Activated CD4-positive, alpha-beta memory T cell treated with anti-CD3 and anti-CD28 coated beads, Interleukin-2, amount 10 ng/mL, durations not matched to agents 7 days and 5 days (primary cell): Measurements from ENCODE around the gene ZSWIM3. TPM values are rescaled to one million over a fixed set of nuclear protein-coding genes. Genes with fewer than 3 reads are reported as not detected.
"Not testable (repeated sequence)": the region's sequence is repeated elsewhere in the genome, so short reads cannot be mapped to it uniquely, and the experiment has no call there.

Experiments used
- CTCF ChIA-PET: fragments of 350-600 bp; sonication (Branson Sonifier 250); formaldehyde crosslinking; loops from one replicate; lab custom pipeline; 2021; ENCODE audit warnings: antibody characterized with exemption, inconsistent platforms; lab: Charles Lee
- POLR2A ChIA-PET: fragments of 350-600 bp; sonication (Branson Sonifier 250); formaldehyde crosslinking; loops from one replicate; lab custom pipeline; 2021; ENCODE audit warnings: antibody characterized with exemption; lab: Charles Lee
- DNase-seq: peaks from one replicate; pipeline ENCODE4 v3.0.0-alpha.2; 2020
- H3K27ac Mint-ChIP-seq: one replicate; pipeline ENCODE4 v1.8.0; 2021; ENCODE audit warnings: mild to moderate bottlenecking, mixed read lengths
- H3K27me3 Mint-ChIP-seq: one replicate; pipeline ENCODE4 v1.8.0; 2021; ENCODE audit warnings: mixed read lengths
- H3K36me3 Mint-ChIP-seq: one replicate; pipeline ENCODE4 v1.8.0; 2021; ENCODE audit warnings: low read depth, mixed read lengths
- H3K4me1 Mint-ChIP-seq: one replicate; pipeline ENCODE4 v1.8.0; 2021; ENCODE audit warnings: mixed read lengths
- H3K4me3 Mint-ChIP-seq: one replicate; pipeline ENCODE4 v1.8.0; 2021; ENCODE audit warnings: mild to moderate bottlenecking, mixed read lengths
- H3K9me3 Mint-ChIP-seq: one replicate; pipeline ENCODE4 v1.8.0; 2021; ENCODE audit warnings: mixed read lengths
- total RNA-seq, 2 experiments: library from RNA; stranded (reverse); gene quantifications; one replicate each; pipeline ENCODE4 v1.2.3, GENCODE V29; 2021

ZSWIM3 gene
- total RNA-seq, 2 experiments from 2014 or later, result 5.5 to 5.7 TPM

DNA sequence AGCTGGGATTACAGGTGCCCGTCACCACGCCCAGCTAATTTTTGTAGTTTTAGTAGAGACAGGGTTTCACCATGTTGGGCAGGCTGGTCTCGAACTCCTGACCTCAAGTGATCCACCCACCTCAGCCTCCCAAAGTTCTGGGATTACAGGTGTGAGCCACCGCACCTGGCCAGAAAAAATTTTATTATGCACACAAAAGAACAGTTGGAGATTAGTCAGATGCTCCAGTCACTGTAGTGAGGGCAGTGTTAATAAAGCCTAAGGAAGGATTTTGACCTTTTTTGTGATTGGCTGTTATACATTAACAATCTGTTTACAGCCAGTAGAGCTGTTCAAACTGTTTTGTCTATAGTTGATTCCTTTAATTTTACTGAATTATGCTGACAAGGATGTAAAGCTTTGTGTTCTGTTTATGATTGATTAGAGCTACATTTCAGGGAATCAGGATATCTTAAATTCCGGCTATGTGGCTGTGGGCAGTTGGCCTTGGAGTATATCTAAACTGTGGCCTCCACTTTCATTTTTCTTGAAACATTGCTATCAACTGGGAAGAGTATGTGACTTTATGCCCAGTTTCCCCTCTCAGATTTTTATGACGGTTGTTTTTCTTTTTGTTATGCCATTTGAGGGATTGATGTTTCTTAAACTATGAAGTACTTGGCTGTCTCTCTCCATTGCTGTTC is 9.9 kb downstream of the ZSWIM3 start:
- Mint-ChIP-seq H3K4me3 (no peak overlapping the region), H3K4me1 (no peaks in the 10 kb centered on the region)
- POLR2A ChIA-PET, result interaction anchor here (1.0 kb wide), 1 partner anchor 11 kb away, joined by 4 read pairs; no protein-coding TSS in a partner anchor

GRCh38 chr20:45867819-45868176 is 10.4 kb downstream of the ZSWIM3 start:
- POLR2A ChIA-PET, result interaction anchor here (1.0 kb wide), 1 partner anchor 11 kb away, joined by 4 read pairs; no protein-coding TSS in a partner anchor
- no peak for DNase-seq
- Mint-ChIP-seq H3K4me1 (no peaks in the 10 kb centered on the region), H3K9me3 (no peaks in the 10 kb centered on the region), H3K36me3 (peaks cover 8% of the 10 kb centered on the region), H3K27me3 (no peaks in the 10 kb centered on the region), H3K27ac (no peak overlapping the region), H3K4me3 (no peak overlapping the region)
- CTCF ChIA-PET, result interaction anchor here (1.9 kb wide), 1 partner anchor 68 kb away, joined by 6 read pairs; no protein-coding TSS in a partner anchor

More for the DNA sequence above, 9.9 kb downstream of the ZSWIM3 start:
- Mint-ChIP-seq H3K36me3 (peaks cover 6% of the 10 kb centered on the region), H3K27me3 (no peaks in the 10 kb centered on the region), H3K9me3 (no peaks in the 10 kb centered on the region), H3K27ac (no peak overlapping the region)
- DNase-seq, result no peak
- CTCF ChIA-PET, result interaction anchor here (1.9 kb wide), 1 partner anchor 68 kb away, joined by 6 read pairs; no protein-coding TSS in a partner anchor

DNA sequence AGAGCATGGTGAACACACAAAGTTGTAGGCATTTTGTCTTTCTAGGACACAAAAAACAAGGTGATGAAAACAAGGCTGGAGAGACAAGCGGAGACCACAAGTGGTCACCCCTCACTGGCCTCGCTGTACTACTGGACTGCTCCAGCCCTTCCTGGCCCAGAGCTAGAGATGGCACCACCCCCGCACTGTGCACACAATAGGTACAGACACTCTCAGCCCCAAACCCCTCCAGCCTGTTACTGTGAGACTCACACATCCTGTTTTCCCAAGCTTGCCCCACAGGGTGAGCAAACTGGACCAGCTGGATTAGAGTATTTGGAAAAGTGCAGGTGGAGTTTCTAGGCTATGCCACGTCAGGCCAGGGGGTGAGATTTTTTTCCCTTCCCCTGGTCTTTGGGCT is 15.2 kb downstream of the ZSWIM3 start:
- no peak overlapping the region for H3K27ac Mint-ChIP-seq
- ChIA-PET POLR2A (interaction anchor here (2.1 to 2.2 kb wide), 2 partner anchors 9 to 15 kb away, joined by 8 to 12 read pairs; partner anchors contain the start of genes ACOT8, ZSWIM1 and ZSWIM3), CTCF (no interaction called here)
- peaks cover 8% of the 10 kb centered on the region for H3K36me3 Mint-ChIP-seq
- no peaks in the 10 kb centered on the region for H3K4me1 Mint-ChIP-seq
- no peaks in the 10 kb centered on the region for H3K9me3 Mint-ChIP-seq
- no peak for DNase-seq
- H3K4me3 Mint-ChIP-seq, result no peak overlapping the region
- no peaks in the 10 kb centered on the region for H3K27me3 Mint-ChIP-seq

DNA sequence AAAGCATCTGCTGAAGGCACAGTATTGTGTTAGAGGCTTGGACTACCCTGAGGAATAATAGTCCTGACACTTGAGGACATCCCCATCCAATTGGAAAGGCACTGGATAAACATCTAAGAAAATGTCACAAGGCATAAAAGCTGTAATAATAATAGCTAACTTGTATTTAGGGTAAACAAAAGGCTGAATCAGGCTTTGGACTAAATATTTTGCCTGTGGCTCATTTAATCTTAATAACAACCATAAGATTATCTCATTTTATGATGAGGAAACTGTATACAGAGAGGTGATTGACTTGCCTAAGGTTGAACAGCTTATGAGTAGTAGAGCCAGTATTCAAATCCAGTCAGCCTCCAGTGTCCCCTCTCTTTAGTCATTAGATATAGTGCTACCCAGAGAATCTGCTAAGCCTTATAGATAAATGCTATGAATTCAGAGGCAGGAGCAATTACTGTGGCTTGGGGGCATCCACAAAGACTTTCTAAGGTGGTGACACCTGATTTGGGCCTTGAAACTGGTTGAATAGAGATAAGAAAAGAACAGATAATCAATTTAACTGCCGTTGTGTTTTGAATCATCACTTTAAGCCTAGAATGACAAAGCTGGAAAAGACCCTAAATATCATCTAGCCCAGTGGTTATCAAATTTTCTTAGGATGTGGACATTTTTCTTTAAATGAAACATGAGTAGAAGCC is 16.1 kb downstream of the ZSWIM3 start:
- ChIA-PET POLR2A (interaction anchor here (1.5 to 2.2 kb wide), 3 partner anchors 8 to 16 kb away, joined by 5 to 12 read pairs (median 8); partner anchors contain the start of genes ACOT8, ZSWIM1 and ZSWIM3), CTCF (interaction anchor here (0.8 to 1.2 kb wide), 2 partner anchors 11 to 12 kb away, joined by 3 to 7 read pairs; no protein-coding TSS in a partner anchor)
- no peak overlapping the region for H3K27ac Mint-ChIP-seq
- DNase-seq, result no peak
- H3K4me3 Mint-ChIP-seq, result no peak overlapping the region
- H3K4me1 Mint-ChIP-seq, result no peaks in the 10 kb centered on the region
- peaks cover 8% of the 10 kb centered on the region for H3K36me3 Mint-ChIP-seq
- H3K27me3 Mint-ChIP-seq, result no peaks in the 10 kb centered on the region
- no peaks in the 10 kb centered on the region for H3K9me3 Mint-ChIP-seq

DNA sequence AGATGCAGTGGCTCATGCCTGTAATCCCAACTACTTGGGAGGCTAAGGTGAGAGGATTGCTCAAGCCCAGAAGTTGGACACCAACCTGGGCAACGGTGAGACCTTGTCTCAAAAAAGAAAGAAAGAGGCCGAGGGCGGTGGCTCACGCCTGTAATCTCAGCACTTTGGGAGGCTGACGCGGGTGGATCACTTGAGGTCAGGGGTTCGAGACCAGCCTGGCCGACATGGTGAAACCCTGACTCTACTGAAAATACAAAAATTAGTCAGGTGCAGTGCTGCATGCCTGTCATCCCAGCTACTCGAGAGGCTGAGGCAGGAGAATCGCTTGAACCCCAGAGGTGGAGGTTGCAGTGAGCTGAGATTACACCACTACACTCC is 16.7 kb downstream of the ZSWIM3 start:
- H3K27me3 Mint-ChIP-seq, H3K27ac Mint-ChIP-seq, H3K4me1 Mint-ChIP-seq, H3K4me3 Mint-ChIP-seq, DNase-seq, H3K36me3 Mint-ChIP-seq, H3K9me3 Mint-ChIP-seq: not testable (repeated sequence)
- ChIA-PET POLR2A (interaction anchor here (1.5 kb wide), 1 partner anchor 17 kb away, joined by 5 read pairs; the partner anchor contains the start of genes ACOT8 and ZSWIM3), CTCF (interaction anchor here (0.7 to 1.2 kb wide), 2 partner anchors 11 to 103 kb away, joined by 4 to 7 read pairs; no protein-coding TSS in a partner anchor)

- Mint-ChIP-seq H3K27me3 (no peaks in the 10 kb centered on the region), H3K27ac (no peak overlapping the region), H3K36me3 (peaks cover 8% of the 10 kb centered on the region), H3K9me3 (no peaks in the 10 kb centered on the region), H3K4me3 (no peak overlapping the region), H3K4me1 (no peaks in the 10 kb centered on the region)
- DNase-seq, result no peak
- CTCF ChIA-PET, result interaction anchor here (0.7 to 1.2 kb wide), 2 partner anchors 11 to 104 kb away, joined by 4 to 7 read pairs; no protein-coding TSS in a partner anchor
- POLR2A ChIA-PET, result interaction anchor here (1.5 kb wide), 1 partner anchor 17 kb away, joined by 5 read pairs; the partner anchor contains the start of genes ACOT8 and ZSWIM3
Measured at GRCh38 chr20:45874576-45874975, 17.2 kb downstream of the ZSWIM3 start.

DNA sequence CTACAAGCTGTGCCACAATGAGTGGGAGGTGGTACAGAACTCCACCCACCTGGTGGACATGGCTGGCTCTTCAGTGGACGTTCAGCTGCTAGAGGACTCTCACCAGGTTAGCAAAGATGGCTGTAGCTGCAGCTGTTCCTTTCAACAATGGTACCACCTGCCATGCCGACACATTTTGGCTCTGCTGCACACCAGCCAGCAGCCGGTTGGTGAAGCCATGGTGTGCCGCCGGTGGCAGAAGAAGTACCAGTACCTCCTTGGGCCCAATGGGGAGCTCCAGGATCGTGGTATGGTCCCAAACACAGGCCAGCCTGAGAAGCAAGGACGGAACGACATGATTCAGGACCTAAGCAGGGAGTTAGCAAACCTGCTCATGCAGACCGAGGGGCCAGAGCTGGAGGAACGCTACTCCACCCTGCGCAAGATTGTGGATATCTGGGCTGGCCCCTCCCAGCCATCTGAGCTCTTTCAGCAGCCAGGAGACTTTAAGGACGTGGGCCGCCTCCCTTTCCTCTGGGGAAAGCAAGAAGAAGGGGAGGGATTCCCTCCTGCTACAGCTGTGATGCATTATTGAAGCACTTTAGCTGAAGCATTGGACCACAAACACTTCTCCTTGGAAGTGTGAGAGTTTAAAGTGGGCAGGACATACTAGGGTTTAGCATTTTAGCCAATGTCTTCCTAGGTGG is 20.8 kb downstream of the ZSWIM3 start:
- peaks cover 10% of the 10 kb centered on the region for H3K27me3 Mint-ChIP-seq
- no peak overlapping the region for H3K27ac Mint-ChIP-seq
- no peak for DNase-seq
- H3K9me3 Mint-ChIP-seq, result no peaks in the 10 kb centered on the region
- H3K4me1 Mint-ChIP-seq, result peaks cover 19% of the 10 kb centered on the region
- peaks cover 14% of the 10 kb centered on the region for H3K36me3 Mint-ChIP-seq
- H3K4me3 Mint-ChIP-seq, result no peak overlapping the region
- ChIA-PET CTCF (no interaction called here), POLR2A (no interaction called here)

DNA sequence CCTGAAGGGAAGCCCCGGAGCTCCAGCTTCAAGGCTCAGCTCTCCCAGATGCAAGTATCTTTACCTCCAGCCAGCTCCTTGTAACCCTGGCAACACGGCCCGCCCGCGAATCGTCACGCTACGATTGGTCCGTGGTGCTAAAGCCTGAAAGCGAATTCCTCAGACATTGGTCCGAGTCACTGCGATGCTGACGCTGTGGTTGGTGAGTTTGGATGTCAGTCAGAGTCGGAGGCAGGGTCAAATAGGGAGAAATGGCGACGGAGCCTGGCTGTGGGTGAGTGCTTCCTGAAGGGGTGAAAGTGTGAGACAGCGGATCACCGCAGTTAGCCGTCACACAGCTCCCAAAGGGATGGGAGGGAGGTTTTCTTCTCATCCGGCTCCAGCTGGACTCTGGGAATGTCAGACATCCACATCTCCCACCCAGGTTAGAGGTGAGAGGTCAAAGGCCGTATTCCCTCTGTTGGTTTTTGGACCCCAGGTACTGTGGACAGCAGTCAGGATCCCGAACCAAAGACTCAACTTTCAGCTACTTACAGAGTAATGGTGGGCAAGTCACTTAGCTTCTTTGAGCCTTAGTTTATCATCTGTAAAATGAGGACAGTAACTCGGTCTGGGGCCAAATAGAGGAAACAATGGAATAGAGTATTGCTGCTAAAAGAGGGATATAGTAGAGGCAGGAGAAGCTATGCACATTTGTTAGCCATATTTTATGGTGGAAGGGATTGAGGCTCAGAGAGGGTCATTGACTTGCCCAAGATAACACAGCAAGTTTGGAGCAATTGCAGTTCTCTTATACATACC is 23.8 kb downstream of the ZSWIM3 start, which contains the start of gene ZSWIM1:
ZSWIM1 (plus strand) TSS at position 240 of the 801 bp plus-strand sequence. CDS start 1,366 bp downstream, outside the sequence.
- Mint-ChIP-seq H3K4me3 (peak within 1 kb of the TSS; percentile 72), H3K36me3 (peaks cover 22% of the 10 kb centered on the region), H3K9me3 (no peaks in the 10 kb centered on the region), H3K27me3 (peaks cover 13% of the 10 kb centered on the region), H3K27ac (peak within 1 kb of the TSS; percentile 34), H3K4me1 (peaks cover 40% of the 10 kb centered on the region)
- CTCF ChIA-PET, result interaction anchor here (0.6 to 2.7 kb wide), 9 partner anchors 9 to 213 kb away, joined by 3 to 10 read pairs (median 3); partner anchors contain the start of genes CTSA and NEURL2
- POLR2A ChIA-PET, result interaction anchor here (0.6 to 3.5 kb wide), 16 partner anchors 9 to 518 kb away, joined by 3 to 36 read pairs (median 4); partner anchors contain the start of genes ACOT8, CTSA, NEURL2 and PCIF1
- peak; percentile 98 for DNase-seq

DNA sequence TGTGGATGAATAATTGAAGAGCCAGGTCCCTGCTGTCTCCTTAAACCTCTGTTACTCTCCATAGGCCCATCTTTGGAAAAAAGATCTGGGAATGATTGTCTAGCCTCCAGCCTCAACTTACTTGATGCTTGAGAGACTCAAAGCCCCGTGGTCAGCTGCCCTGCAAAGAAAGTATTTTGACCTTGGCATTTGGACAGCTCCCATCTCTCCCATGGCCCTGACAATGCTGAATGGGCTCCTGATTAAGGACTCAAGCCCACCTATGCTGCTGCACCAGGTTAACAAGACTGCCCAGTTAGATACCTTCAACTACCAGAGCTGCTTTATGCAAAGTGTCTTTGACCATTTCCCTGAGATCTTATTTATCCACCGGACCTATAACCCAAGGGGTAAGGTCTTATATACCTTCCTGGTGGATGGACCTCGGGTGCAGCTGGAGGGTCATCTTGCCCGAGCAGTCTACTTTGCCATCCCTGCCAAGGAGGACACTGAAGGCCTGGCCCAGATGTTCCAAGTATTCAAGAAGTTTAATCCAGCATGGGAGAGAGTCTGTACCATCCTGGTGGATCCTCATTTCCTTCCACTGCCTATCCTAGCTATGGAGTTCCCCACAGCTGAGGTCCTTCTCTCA is 25.2 kb downstream of the ZSWIM3 start:
- Mint-ChIP-seq H3K27ac (no peak overlapping the region), H3K4me1 (peaks cover 43% of the 10 kb centered on the region), H3K36me3 (peaks cover 16% of the 10 kb centered on the region), H3K4me3 (peak overlapping the region; percentile 22), H3K27me3 (peaks cover 13% of the 10 kb centered on the region), H3K9me3 (no peaks in the 10 kb centered on the region)
- ChIA-PET POLR2A (interaction anchor here (0.7 to 3.5 kb wide), 8 partner anchors 9 to 206 kb away, joined by 3 to 36 read pairs (median 10); partner anchors contain the start of genes ACOT8, CTSA, NEURL2 and PCIF1), CTCF (interaction anchor here (1.2 to 2.7 kb wide), 3 partner anchors 8 to 131 kb away, joined by 3 to 10 read pairs (median 4); partner anchors contain the start of genes CTSA and NEURL2)
- no peak for DNase-seq

DNA sequence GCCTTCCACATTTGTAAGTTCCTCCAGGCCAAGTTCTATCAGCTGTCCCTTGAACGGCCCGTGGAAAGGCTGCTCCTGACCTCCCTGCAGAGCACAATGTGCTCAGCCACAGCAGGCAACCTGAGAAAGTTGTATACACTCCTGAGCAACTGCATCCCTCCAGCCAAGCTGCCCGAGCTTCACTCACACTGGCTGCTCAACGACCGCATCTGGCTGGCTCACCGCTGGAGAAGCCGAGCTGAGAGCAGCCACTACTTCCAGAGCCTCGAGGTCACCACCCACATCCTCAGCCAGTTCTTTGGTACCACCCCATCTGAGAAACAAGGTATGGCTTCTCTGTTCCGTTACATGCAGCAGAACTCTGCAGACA is 25.7 kb downstream of the ZSWIM3 start:
- CTCF ChIA-PET, result interaction anchor here (1.2 to 2.7 kb wide), 2 partner anchors 7 to 130 kb away, joined by 3 to 10 read pairs; partner anchors contain the start of genes CTSA and NEURL2
- no peak overlapping the region for H3K27ac Mint-ChIP-seq
- POLR2A ChIA-PET, result interaction anchor here (0.7 to 3.5 kb wide), 7 partner anchors 9 to 205 kb away, joined by 3 to 36 read pairs (median 8); partner anchors contain the start of genes ACOT8, CTSA, NEURL2 and PCIF1

More for the DNA sequence above, 25.7 kb downstream of the ZSWIM3 start:
- peaks cover 13% of the 10 kb centered on the region for H3K27me3 Mint-ChIP-seq
- peaks cover 16% of the 10 kb centered on the region for H3K36me3 Mint-ChIP-seq
- H3K4me1 Mint-ChIP-seq, result peaks cover 43% of the 10 kb centered on the region
- no peak overlapping the region for H3K4me3 Mint-ChIP-seq
- H3K9me3 Mint-ChIP-seq, result no peaks in the 10 kb centered on the region
- no peak for DNase-seq
